ENCODE data around the gene MLYCD.

The MLYCD gene

GRCh38 chr16:83974475-83974874 lies 75.6 kb downstream of the MLYCD start:
- peak in 26 of 42 donors; percentile 23 to 79 (median 67) for DNase-seq
- intact Hi-C loops (cut with DNase I): loop anchor here (10.0 kb wide), 1 partner anchor 510 kb away; no protein-coding TSS in a partner anchor

DNA sequence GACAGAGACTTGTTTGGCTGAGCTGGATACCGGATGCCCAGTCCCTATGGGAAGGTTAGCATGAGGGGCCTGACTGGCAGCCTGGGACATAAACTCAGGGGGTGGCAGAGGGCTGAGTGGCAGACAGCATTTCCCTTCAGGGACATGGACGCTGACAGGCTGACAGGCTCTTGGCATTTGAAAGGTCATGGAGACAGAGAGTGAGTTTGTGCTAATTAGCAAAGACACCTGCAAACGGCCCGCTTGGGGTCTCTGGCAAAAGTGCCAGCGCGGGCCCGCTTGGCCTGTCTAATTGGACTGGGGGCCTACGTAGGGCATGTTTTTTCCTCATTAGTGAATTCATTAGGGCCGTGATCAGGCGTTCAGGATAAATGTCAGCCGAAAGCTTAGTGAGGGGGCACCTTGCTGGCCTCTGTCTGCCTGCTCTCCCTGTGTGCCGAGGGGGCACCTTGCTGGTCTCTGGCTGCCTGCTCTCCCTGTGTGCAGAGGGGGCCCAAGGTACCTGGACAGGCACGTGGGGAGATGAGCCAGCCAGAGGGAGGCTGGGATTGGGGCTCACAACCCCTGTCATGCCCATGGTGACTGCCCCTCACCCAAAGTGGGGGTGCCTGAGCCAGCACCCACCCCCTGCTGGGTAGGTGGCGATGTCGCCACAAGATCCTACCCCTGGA lies 76.8 kb downstream of the MLYCD start:
- intact Hi-C loops (cut with DNase I): loop anchor here (10.0 kb wide), 1 partner anchor 509 kb away; no protein-coding TSS in a partner anchor
- DNase-seq: no peak
